Head of caudate nucleus (tissue), 42 donors: Measurements from ENCODE around the gene YIF1B.
"Not testable (repeated sequence)": the region's sequence is repeated elsewhere in the genome, so short reads cannot be mapped to it uniquely, and the experiment has no call there.

Experiments used
- DNase-seq, 42 donors: peaks; one replicate each; pipeline versions ENCODE4 v3.0.0 to v3.0.0-alpha.2; 2020 to 2021; ENCODE audit warnings: mixed read lengths in 7 of 42
- intact Hi-C: fragments of 100-400 bp; cut with DNase I; formaldehyde crosslinking; loops from one replicate; pipeline ENCODE4 v1.15.0; 2022

The YIF1B gene

DNA sequence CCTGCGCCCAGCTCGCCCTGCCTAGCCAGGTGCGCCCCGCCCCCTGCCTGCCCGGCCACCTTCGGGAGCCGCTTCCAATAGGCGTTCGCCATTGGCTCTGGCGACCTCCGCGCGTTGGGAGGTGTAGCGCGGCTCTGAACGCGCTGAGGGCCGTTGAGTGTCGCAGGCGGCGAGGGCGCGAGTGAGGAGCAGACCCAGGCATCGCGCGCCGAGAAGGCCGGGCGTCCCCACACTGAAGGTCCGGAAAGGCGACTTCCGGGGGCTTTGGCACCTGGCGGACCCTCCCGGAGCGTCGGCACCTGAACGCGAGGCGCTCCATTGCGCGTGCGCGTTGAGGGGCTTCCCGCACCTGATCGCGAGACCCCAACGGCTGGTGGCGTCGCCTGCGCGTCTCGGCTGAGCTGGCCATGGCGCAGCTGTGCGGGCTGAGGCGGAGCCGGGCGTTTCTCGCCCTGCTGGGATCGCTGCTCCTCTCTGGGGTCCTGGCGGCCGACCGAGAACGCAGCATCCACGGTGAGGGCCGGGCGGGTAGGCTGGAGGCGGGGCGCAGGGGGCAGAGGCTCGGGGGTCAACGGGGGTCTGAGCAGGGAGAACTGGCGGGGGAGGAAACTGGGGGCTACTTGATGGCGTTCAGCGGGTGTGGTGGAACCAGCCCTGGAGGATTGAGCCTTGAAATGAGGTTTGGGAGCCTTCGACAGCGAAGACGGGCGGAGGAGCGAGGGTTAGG, 51.1 kb downstream of the YIF1B start, which contains the start of gene SPINT2:
Gene SPINT2 (plus strand): TSS at position 88 of the 727 bp plus-strand sequence. CDS start 320 bp downstream, at position 408.
- peak in 24 of 42 donors; percentile 44 to 83 (median 67) for DNase-seq

DNA sequence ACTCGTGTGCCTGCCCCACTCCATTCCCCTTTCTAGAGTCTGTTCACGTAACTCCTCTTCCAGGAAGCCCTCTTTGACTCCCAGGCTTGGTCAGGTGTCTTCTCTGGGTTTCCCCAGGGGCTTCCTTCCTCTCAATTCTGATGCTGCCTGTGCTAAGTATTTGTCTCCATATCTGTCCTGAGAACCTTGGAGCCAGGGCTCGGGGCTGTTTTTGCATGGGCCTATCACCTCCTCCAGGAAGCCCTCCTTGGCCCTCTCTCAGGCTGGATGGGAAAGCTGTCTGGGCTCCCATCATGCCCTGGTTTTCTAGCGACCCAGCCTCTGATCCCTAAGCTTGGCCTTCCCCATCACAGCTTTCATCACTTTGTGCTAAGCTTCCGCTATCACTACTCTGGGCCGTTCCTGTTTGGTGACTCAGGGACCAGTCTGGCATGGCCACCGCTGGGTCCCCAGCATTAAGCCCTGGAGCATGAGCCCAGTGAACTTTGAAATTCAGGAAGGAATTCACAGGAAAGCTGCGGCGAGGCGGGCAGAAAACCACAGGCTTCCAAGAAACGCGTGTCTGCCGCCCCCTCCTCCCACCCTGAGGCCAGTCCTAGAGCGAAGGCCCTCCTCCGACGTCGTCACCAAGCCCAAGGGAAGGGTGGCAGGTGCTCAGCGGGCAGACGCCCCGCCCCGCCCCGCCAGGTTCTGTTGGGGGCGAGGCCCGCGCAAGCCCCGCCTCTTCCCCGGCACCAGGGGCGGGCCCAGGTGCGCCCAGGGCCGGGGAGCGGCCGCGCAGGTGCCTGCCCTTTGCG, 51.9 kb downstream of the YIF1B start:
- intact Hi-C loops: no loop called here
- peak in 17 of 42 donors; percentile 57 to 88 (median 70) for DNase-seq

More for the DNA sequence above, 51.1 kb downstream of the YIF1B start, which contains the start of gene SPINT2:
- intact Hi-C loops: no loop called here

DNA sequence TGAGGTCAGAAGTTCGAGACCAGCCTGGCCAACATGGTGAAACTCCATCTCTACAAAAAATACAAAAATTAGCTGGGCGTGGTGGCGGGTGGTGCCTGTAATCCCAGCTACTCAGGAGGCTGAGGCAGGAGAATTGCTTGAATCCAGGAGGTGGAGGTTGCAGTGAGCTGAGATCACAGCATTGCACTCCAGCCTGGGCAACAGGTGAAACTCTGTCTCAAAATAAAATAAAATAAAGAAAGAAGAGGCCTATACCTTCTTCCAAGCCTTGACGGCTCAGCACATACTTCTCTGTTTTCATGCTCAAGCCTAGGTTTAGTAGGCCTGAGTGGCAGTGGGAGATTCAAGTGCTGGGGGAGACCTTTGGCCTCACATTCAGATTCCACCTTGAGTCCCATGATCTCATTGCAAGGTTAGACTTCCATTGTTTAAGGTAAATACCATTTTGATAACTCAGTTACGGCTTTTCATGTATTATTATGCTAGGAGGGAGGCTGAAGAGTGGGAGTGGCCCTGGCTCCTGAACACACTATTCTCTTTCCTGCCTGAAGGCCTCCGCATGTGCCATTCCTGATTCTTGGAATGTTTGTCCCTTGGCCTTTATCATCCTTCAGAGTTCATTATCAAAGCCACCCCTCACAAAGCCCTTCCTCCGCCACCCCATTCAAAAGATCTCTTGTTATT, 53.0 kb downstream of the YIF1B start:
- no peak for DNase-seq
- intact Hi-C loops: no loop called here

DNA sequence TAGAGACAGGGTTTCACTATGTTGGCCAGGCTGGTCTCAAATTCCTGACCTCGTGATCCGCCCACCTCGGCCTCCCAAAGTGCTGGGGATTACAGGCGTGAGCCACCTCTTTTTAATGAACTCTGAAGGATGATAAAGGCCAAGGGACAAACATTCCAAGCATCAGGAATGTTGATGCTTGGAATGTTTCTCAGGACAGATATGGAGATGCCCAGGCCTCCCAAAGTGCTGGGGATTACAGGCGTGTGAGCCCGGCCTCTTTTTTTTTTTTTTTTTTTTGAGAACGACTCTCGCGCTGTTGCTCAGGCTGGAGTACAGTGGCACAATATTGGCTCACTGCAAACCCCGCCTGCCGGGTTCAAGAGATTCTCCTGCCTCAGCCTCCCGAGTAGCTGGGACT, 53.8 kb downstream of the YIF1B start:
- DNase-seq, intact Hi-C loops: not testable (repeated sequence)

DNA sequence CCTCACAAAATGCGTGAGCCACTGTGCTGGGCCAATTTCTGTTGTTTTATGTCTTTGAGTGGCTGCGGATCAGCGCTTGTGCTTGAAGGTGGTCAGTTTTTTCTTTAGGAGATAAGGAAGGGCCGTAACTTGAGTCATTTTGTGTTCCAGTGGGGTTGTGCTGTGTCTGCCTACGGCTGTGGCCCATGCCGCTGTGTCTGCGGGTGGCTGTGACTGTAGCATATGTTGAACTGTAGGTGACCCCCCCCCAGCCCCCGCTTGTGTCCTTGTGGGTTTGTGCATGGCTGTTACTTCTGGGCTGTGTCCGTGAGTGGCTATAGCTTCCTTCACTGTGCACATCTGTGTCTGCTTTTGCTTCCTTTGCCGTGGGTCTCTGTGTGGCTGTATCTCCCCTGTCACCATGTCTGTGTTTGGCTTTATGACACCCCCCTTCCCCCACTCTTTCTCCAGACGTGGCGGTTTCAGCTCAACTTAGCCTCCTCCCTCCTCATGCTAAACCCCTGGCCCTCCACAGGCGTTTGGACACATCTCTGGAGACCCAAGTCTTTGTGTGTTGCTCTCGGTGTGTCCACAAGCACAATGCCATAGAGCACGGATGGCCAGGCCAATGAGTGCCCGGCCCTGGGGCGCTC, 60.2 kb downstream of the YIF1B start:
- DNase-seq: peak in 21 of 42 donors; percentile 21 to 79 (median 48)
- intact Hi-C loops: no loop called here

DNA sequence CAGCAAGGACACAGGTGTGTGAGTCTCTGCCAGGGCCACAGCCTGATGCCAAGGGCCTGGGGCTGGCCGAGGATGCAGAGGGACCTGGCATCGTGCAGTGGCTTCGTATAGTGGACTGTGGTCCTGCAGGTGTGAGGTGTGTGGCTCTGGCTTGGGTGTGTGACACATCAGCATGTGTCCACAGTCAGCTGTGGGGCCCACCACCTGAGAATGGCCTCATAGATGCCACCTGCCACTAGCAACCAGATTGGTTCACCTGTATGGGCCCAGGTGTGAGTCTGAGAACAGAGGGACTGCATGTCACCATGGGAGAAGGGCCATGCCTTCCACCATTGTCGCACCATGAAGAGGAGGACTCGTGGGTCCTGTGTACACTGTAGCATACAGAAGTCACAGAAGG, 62.0 kb downstream of the YIF1B start:
- no peak for DNase-seq

More for the DNA sequence above, 62.0 kb downstream of the YIF1B start:
- intact Hi-C loops: no loop called here
